Large intestine (tissue), 3 donors: ENCODE results near the gene WNT9A. TPM values are rescaled to one million over a fixed set of nuclear protein-coding genes. Genes with fewer than 3 reads are reported as not detected.

Experiments used
- DNase-seq, 2 donors: peaks; one replicate each; pipeline versions ENCODE4 v3.0.0 to v3.0.0-alpha.2; 2013
- H3K27ac ChIP-seq: one replicate; pipeline ENCODE4 v1.5.1; 2013; ENCODE audit warnings: low read length
- H3K27me3 ChIP-seq: 2 replicates; pipeline ENCODE4 v1.6.1; 2013; ENCODE audit warnings: low read length; ENCODE audit not compliant: control insufficient read depth, insufficient read depth
- H3K36me3 ChIP-seq: 2 replicates; pipeline ENCODE4 v1.6.1; 2013; ENCODE audit warnings: low read length; ENCODE audit not compliant: control insufficient read depth, insufficient read depth
- H3K4me1 ChIP-seq: one replicate; pipeline ENCODE4 v1.6.1; 2013; ENCODE audit warnings: low read length; ENCODE audit not compliant: control insufficient read depth, insufficient read depth
- H3K4me3 ChIP-seq: one replicate; pipeline ENCODE4 v1.5.1; 2013; ENCODE audit warnings: low read length
- H3K9me3 ChIP-seq: one replicate; pipeline ENCODE4 v1.6.1; 2013; ENCODE audit warnings: mild to moderate bottlenecking, low read depth, low read length, moderate library complexity; ENCODE audit not compliant: control insufficient read depth
- WGBS: methylation state at CpG from one replicate; pipeline ENCODE4 v1.1.5; 2013; ENCODE audit warnings: low lambda C conversion rate; ENCODE audit not compliant: insufficient coverage; 5-methylcytosine and 5-hydroxymethylcytosine counted together
- polyA plus RNA-seq: library from polyadenylated mRNA; unstranded; fragments of 120-200 nt; gene quantifications from one replicate; pipeline ENCODE4 v1.2.1, GENCODE V29; 2013

The WNT9A gene
- polyA plus RNA-seq, 1 donor = 5.1 TPM

DNA sequence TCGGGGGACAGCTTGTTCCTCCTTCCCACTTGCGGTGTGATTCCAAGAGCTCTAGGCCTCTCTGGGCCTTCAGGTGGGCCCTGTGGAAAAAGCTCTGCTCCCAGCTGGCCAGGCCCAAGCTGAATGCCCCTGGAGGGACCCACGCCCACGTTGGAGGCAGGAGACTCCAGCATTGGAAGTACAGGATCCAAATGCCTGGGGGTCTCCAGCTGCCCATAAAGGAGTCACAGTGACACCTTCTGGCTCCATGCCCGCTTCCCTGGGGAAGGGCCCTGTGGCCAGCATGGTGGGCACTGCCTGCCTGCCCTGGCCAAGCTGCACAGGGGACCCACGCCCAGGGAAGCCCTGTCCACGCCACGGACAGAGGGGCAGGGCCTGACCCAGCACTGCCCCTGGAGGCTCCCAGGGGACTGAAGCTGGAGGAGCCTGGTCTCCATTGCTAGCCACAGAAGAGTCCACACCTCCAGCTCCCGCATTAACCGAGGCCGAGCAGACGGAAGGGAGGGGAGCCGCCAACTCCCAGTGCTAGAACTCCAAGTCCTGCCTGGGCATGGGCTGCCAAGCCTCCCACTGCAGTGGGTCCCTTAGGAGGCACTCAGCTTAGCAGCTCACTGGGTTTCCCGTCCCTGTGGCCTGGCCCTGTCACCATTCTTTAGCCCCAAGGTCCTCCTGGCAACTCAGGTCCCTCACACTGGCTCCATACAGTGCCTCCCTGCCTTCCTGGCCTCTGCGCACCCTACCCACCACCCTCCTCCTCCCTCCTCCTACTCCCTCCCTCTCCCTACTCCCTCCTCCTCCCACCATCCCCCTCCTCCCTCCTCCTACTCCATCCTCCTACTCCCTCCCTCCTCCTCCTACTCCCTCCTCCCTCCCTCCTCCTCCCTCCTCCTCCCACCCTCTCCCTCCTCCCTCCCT lies 41.9 kb downstream of the WNT9A start:
- H3K27me3 ChIP-seq = no peaks in the 10 kb centered on the region
- H3K4me3 ChIP-seq = no peak overlapping the region
- WGBS = no CpG with 5 or more reads among the region's 15 CpGs
- H3K4me1 ChIP-seq = peaks cover 11% of the 10 kb centered on the region
- no peaks in the 10 kb centered on the region for H3K9me3 ChIP-seq
- DNase-seq = no peak
- no peak overlapping the region for H3K27ac ChIP-seq
- H3K36me3 ChIP-seq = no peaks in the 10 kb centered on the region

DNA sequence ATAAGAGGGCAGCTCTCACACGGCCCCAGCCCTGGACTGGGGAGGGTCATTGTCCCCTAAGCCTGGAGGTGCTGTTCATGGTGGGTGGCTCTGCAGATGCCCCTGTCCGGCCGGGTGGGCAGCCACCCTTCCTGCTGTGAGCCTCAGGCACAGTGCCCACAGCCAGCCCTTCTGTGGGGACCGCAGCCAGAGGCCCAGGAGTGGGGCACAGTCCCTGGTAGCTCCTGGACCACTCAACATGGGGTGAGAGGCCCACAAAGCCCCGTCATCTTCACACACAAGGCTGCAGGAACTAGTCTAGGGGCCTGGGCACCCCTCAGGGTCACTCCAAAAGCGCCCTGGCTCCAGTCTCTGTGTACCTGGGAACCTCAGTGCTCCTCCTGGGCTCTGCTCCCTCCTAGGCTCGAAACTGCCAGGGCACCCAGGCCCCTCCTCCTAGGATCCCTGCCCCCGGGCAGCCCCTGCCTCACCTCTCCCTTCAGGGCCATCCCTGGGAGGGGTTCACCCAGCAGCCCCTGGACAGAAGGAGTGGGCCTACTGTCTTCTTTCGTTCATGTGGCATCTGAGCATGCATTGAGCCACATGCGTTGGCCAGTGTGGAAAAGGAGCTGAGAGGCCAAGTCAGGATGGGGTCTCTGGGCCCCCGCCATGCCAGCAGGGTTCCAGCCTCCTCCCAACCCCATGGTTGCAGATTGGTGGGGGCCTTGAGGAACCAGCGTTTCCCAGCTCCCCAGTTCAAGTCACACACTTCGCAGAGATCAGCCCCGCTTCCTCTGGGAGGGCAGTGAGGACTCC lies 43.0 kb downstream of the WNT9A start:
- Histone ChIP-seq H3K4me1 (no peaks in the 10 kb centered on the region), H3K27me3 (no peaks in the 10 kb centered on the region), H3K27ac (no peak overlapping the region), H3K4me3 (no peak overlapping the region), H3K9me3 (no peaks in the 10 kb centered on the region), H3K36me3 (no peaks in the 10 kb centered on the region)
- DNase-seq = no peak
- no CpG with 5 or more reads among the region's 14 CpGs for WGBS

DNA sequence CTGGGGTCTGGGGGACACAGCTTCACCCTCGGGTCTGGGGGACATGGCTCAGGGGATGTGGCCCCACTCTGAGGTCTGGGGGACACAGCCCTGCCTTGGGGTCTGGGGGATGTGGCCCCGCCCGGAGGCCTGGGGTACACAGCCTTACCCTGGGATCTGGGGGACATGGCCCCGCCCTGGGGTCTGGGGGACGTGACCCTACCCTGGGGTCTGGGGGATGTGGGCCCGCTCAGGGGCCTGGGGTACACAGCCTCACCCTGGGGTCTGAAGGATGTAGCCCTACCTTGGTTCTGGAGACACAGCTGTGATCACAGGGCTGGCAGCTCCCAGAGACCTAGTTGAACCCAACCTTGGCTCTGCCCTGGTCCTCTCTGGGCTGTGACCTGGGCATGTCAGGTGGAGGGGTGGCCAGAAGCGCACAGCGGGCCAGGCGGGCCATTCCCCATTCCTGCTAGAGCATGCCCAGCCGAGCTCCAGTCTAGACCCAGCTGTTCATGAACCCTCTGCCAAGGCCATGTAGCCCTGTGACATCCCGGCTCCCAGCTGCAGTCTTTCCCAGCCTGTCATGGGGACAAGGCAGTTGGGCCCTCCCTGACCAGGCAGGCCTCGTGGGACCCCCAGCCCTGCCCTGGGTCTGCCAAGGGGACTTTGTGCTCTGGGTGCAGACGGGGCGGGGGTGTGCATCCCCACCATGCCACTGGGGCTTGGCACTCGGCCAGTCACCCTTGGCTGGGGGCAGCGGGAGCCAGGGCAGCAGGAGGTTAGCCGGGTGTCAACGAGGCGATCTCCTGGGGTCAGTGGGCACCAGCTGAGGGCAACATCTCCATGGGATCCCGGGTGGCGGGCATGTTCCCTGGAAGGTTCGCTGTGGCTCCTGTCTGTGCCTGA lies 43.9 kb downstream of the WNT9A start:
- no peak overlapping the region for H3K4me3 ChIP-seq
- no peak overlapping the region for H3K27ac ChIP-seq
- no peak for DNase-seq
- H3K9me3 ChIP-seq = no peaks in the 10 kb centered on the region
- no peaks in the 10 kb centered on the region for H3K36me3 ChIP-seq
- no peaks in the 10 kb centered on the region for H3K27me3 ChIP-seq
- no peaks in the 10 kb centered on the region for H3K4me1 ChIP-seq
- WGBS = no CpG with 5 or more reads among the region's 22 CpGs

- WGBS = no CpG with 5 or more reads among the region's 9 CpGs
These were observed 44.6 kb downstream of the WNT9A start for GRCh38 chr1:227903061-227903521.

DNA sequence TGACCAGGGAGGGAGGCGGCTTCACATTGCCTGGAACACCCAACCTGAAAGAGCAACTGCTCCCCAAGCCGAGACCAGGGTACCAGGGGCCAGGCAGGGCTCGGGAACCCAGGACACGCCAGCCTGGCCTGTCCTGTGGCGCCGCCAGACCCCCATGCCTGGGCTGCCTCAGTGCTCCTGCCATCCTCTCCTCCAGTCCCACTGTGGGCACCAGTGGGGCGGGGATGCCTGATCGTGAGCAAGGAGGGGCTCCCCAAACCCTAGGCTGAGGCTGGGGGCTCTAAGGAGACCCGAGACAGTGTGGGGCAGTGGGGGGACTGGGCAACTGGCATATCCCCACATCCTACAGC lies 45.1 kb downstream of the WNT9A start:
- no peaks in the 10 kb centered on the region for H3K4me1 ChIP-seq
- no peaks in the 10 kb centered on the region for H3K27me3 ChIP-seq
- DNase-seq = no peak
- WGBS = no CpG with 5 or more reads among the region's 9 CpGs
- H3K36me3 ChIP-seq = no peaks in the 10 kb centered on the region
- H3K27ac ChIP-seq = no peak overlapping the region
- no peak overlapping the region for H3K4me3 ChIP-seq
- no peaks in the 10 kb centered on the region for H3K9me3 ChIP-seq

More at GRCh38 chr1:227903061-227903521, 44.6 kb downstream of the WNT9A start:
- no peaks in the 10 kb centered on the region for H3K4me1 ChIP-seq
- no peaks in the 10 kb centered on the region for H3K36me3 ChIP-seq
- no peaks in the 10 kb centered on the region for H3K9me3 ChIP-seq
- no peak overlapping the region for H3K27ac ChIP-seq
- H3K27me3 ChIP-seq = no peaks in the 10 kb centered on the region
- no peak for DNase-seq
- no peak overlapping the region for H3K4me3 ChIP-seq

GRCh38 chr1:227901906-227902640 lies 45.7 kb downstream of the WNT9A start:
- no peak overlapping the region for H3K27ac ChIP-seq

DNA sequence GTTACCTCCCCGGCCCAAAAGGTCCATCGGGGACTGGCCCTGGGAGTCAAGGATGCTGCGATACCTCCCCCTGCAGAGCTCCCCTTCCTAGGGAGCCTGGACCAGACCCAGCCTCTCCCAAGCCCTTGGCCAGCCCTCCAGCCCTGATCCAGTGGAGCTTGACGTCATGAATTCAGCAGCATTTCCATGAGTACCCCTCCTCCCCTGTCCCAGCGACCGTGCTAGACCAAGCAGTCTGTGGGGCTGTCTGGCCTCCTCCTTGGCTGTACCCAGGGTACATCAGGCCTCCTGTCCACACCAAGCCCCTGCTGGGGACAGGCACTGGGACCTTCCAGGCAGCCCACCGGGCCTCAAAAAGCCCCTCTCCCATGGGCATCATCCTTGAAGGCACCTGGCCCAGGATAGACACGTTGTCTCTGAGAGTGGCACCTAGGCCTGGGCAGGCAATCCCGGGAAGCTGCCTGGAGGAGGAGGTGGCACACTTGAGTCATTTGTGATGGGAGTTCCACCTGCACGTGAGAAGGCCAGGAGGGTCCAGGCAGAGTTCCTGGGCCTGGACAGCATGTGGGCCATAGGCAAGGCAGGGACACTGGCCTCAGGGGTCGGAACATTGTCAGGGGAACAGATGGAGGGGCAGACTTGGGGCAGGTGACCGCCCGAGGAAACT lies 46.4 kb downstream of the WNT9A start:
- Histone ChIP-seq H3K36me3 (no peaks in the 10 kb centered on the region), H3K27me3 (no peaks in the 10 kb centered on the region), H3K9me3 (no peaks in the 10 kb centered on the region), H3K4me3 (no peak overlapping the region), H3K4me1 (no peaks in the 10 kb centered on the region), H3K27ac (no peak overlapping the region)
- WGBS = no CpG with 5 or more reads among the region's 13 CpGs
- DNase-seq = no peak

More at GRCh38 chr1:227901906-227902640, 45.7 kb downstream of the WNT9A start:
- DNase-seq = no peak
- Histone ChIP-seq H3K9me3 (no peaks in the 10 kb centered on the region), H3K27me3 (no peaks in the 10 kb centered on the region), H3K4me1 (no peaks in the 10 kb centered on the region), H3K36me3 (no peaks in the 10 kb centered on the region), H3K4me3 (no peak overlapping the region)
- WGBS = no CpG with 5 or more reads among the region's 11 CpGs

DNA sequence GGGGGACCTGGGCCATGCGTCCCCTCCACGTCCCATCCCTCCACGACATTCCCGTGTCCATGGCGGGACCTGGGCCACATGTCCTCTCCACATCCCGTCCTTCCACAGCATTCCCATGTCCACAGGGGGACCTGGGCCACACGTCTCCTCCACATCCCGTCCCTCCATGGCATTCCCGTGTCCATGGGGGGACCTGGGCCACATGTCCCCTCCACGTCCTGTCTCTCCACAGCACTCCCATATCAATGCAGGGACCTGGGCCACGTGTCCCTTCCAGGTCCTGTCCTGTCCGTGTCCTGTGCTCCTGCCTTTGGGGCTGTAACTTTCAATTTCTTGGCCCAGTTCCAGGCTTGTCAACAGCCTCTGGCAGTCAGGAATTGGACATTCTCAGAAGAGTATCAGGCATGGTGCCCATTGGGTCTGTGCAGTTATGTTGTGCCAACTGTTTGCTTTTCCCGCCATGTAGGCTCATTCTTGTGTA lies 47.1 kb downstream of the WNT9A start:
- no peaks in the 10 kb centered on the region for H3K27me3 ChIP-seq
- H3K4me3 ChIP-seq = no peak overlapping the region
- H3K4me1 ChIP-seq = no peaks in the 10 kb centered on the region
- H3K27ac ChIP-seq = no peak overlapping the region
- DNase-seq = no peak
- no peaks in the 10 kb centered on the region for H3K9me3 ChIP-seq
- no peaks in the 10 kb centered on the region for H3K36me3 ChIP-seq
- 100% methylated on average over 1 of the region's 13 CpGs for WGBS

DNA sequence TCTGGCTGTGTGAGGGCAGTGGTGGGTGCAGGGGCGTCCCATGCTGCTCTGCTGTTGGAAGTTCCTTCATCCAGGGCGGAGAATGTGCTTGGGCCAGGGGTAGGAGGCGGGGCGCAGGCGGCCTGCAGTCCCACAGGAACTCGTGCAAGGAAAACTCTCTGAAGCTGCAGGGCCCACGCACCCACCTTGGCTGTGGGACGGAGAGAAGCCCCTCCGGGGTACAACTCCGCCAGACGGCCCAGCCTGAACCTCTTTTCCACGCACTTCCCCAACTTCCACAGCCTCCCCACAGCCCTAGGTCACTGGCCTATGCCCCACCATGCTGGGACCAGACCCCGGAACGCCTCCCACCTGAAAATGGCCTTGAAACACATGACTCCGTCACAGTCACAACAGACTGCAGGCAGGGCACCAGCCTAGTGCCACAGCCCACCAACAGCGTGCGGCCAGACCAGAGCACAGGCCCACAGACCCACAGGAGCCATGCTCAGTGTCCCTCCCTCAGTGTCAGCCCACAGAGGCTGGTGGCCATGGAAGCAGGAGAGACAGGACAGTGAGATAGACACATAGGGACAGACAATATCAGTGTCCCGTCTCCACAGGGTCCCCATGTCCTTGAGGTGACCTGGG lies 47.8 kb downstream of the WNT9A start:
- Histone ChIP-seq H3K4me1 (no peaks in the 10 kb centered on the region), H3K9me3 (no peaks in the 10 kb centered on the region), H3K4me3 (no peak overlapping the region), H3K27me3 (no peaks in the 10 kb centered on the region), H3K27ac (no peak overlapping the region), H3K36me3 (no peaks in the 10 kb centered on the region)
- DNase-seq = no peak
- no CpG with 5 or more reads among the region's 18 CpGs for WGBS
